Smooth muscle cell (in vitro differentiated cells): Measurements from ENCODE around the gene MEOX2. TPM values are rescaled to one million over a fixed set of nuclear protein-coding genes. Genes with fewer than 3 reads are reported as not detected.

ENCODE experiments used
- DNase-seq: peaks from one replicate; lab custom pipeline; 2025; ENCODE audit not compliant: unreplicated experiment; lab: John Stamatoyannopoulos, UW
- H2AFZ ChIP-seq: fragments of 200-600 bp; sonication (generic); 2 replicates; pipeline ENCODE4 v1.6.0; 2016; ENCODE audit warnings: antibody characterized with exemption, low read depth, mild to moderate bottlenecking
- H3F3A ChIP-seq: fragments of 200-600 bp; sonication (generic); 2 replicates; pipeline ENCODE4 v1.6.0; 2017; ENCODE audit warnings: antibody characterized with exemption, low read depth
- H3K27ac ChIP-seq: fragments of 200-600 bp; sonication (generic); 2 replicates; pipeline ENCODE4 v1.5.1; 2016; ENCODE audit warnings: low read depth, mild to moderate bottlenecking
- H3K27me3 ChIP-seq: fragments of 200-600 bp; sonication (generic); 2 replicates; pipeline ENCODE4 v1.6.1; 2016; ENCODE audit warnings: low read depth, mild to moderate bottlenecking
- H3K36me3 ChIP-seq: fragments of 200-600 bp; sonication (generic); 2 replicates; pipeline ENCODE4 v1.5.1; 2016; ENCODE audit warnings: low read depth
- H3K4me1 ChIP-seq: fragments of 200-600 bp; sonication (generic); 2 replicates; pipeline ENCODE4 v1.5.1; 2016; ENCODE audit warnings: low read depth
- H3K4me2 ChIP-seq: fragments of 200-600 bp; sonication (generic); 2 replicates; pipeline ENCODE4 v1.6.0; 2016; ENCODE audit warnings: mild to moderate bottlenecking
- H3K4me3 ChIP-seq: fragments of 200-600 bp; sonication (generic); 2 replicates; pipeline ENCODE4 v1.5.1; 2016; ENCODE audit warnings: mild to moderate bottlenecking
- H3K79me2 ChIP-seq: fragments of 200-600 bp; sonication (generic); 2 replicates; pipeline ENCODE4 v1.6.0; 2016; ENCODE audit warnings: low read depth, mild to moderate bottlenecking
- H3K9ac ChIP-seq: fragments of 200-600 bp; sonication (generic); 2 replicates; pipeline ENCODE4 v1.6.0; 2016; ENCODE audit warnings: low read depth
- H3K9me3 ChIP-seq: fragments of 200-600 bp; sonication (generic); replicated peaks from 2 replicates; pipeline ENCODE4 v1.5.1; 2016; ENCODE audit warnings: low read depth
- H4K20me1 ChIP-seq: fragments of 200-600 bp; sonication (generic); 2 replicates; pipeline ENCODE4 v1.6.0; 2016; ENCODE audit warnings: low read depth
- CTCF ChIP-seq: fragments of 200-600 bp; sonication (generic); IDR thresholded peaks from 2 replicates; pipeline ENCODE4 v1.5.1; 2017; ENCODE audit warnings: borderline replicate concordance, mild to moderate bottlenecking, antibody characterized with exemption; ENCODE audit not compliant: insufficient read depth, poor library complexity, severe bottlenecking
- WGBS: methylation state at CpG from one replicate; pipeline ENCODE4 v1.1.7; 2016; ENCODE audit warnings: low lambda C conversion rate; 5-methylcytosine and 5-hydroxymethylcytosine counted together
- polyA plus RNA-seq: library from polyadenylated mRNA; unstranded; fragments of >200 nt; fragmentation: Nextera tagmentation; extraction: Ambion mirVana; gene quantifications from 2 replicates; pipeline ENCODE4 v1.2.1, GENCODE V29; 2016
- total RNA-seq: library from RNA; depleted of rRNA; stranded (reverse); fragments of >200 nt; gene quantifications from 2 replicates; pipeline ENCODE4 v1.2.3, GENCODE V29; 2014

The MEOX2 gene
- total and polyA plus RNA-seq, 2 experiments from 2014 or later: 0.19 TPM; not detected in 1

GRCh38 chr7:15658247-15658646 lies 28.2 kb downstream of the MEOX2 start:
- no peaks in the 10 kb centered on the region for H3F3A ChIP-seq
- H3K4me1 ChIP-seq: no peaks in the 10 kb centered on the region
- no peak overlapping the region for H2AFZ ChIP-seq
- 65% methylated on average over 3 of the region's 3 CpGs for WGBS
- no peaks in the 10 kb centered on the region for H3K36me3 ChIP-seq
- H3K4me2 ChIP-seq: no peak overlapping the region
- no peak overlapping the region for H3K4me3 ChIP-seq
- no peak for DNase-seq
- H3K9ac ChIP-seq: no peak overlapping the region
- H3K9me3 ChIP-seq: no peaks in the 10 kb centered on the region
- no peak overlapping the region for H3K27ac ChIP-seq
- TF ChIP-seq CTCF: no peak
- H3K27me3 ChIP-seq: no peaks in the 10 kb centered on the region
- no peaks in the 10 kb centered on the region for H3K79me2 ChIP-seq
- H4K20me1 ChIP-seq: no peaks in the 10 kb centered on the region

DNA sequence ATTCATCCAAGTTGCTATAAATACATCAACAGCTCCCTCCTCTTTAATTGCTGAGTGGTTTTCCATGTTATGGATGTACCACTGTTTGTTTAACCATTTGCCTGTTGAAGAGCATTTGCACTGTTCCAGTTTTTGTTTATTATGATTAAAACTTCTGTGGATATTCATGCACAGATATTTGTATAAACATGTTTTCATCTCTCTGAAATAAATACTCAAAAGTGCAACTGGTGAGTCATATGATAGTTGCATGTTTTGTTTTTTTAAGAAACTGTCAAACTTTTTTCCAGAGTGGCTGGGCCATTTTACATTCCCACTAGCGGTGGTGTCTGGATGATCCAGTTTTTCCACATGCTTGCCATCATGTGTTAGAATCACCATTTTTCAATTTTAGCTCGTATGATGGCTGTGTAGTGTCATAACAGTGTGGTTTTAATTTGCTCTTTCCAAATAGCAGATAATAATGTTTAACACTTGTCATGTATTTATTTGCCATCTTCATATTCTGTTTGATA lies 33.6 kb downstream of the MEOX2 start:
- no peak for TF ChIP-seq CTCF
- no peaks in the 10 kb centered on the region for H3K36me3 ChIP-seq
- no peak overlapping the region for H3K27ac ChIP-seq
- DNase-seq: no peak
- WGBS: 35% methylated on average over 2 of the region's 2 CpGs
- H3K9me3 ChIP-seq: no peaks in the 10 kb centered on the region
- no peak overlapping the region for H3K4me3 ChIP-seq
- no peaks in the 10 kb centered on the region for H3F3A ChIP-seq
- no peak overlapping the region for H3K9ac ChIP-seq
- H3K27me3 ChIP-seq: no peaks in the 10 kb centered on the region
- H3K79me2 ChIP-seq: no peaks in the 10 kb centered on the region
- no peaks in the 10 kb centered on the region for H3K4me1 ChIP-seq
- H3K4me2 ChIP-seq: no peak overlapping the region
- H2AFZ ChIP-seq: no peak overlapping the region
- no peaks in the 10 kb centered on the region for H4K20me1 ChIP-seq

- no peaks in the 10 kb centered on the region for H3K9me3 ChIP-seq
- no peak overlapping the region for H3K27ac ChIP-seq
- H3K4me3 ChIP-seq: no peak overlapping the region
- H3F3A ChIP-seq: no peaks in the 10 kb centered on the region
- H4K20me1 ChIP-seq: no peaks in the 10 kb centered on the region
- TF ChIP-seq CTCF: no peak
- H3K36me3 ChIP-seq: no peaks in the 10 kb centered on the region
- DNase-seq: no peak
- no peaks in the 10 kb centered on the region for H3K79me2 ChIP-seq
- no peak overlapping the region for H3K9ac ChIP-seq
- 87% methylated on average over 1 of the region's 1 CpG for WGBS
- H3K4me2 ChIP-seq: no peak overlapping the region
- H3K4me1 ChIP-seq: no peaks in the 10 kb centered on the region
- H2AFZ ChIP-seq: no peak overlapping the region
- no peaks in the 10 kb centered on the region for H3K27me3 ChIP-seq
Measured at GRCh38 chr7:15651693-15652092, 34.8 kb downstream of the MEOX2 start.

DNA sequence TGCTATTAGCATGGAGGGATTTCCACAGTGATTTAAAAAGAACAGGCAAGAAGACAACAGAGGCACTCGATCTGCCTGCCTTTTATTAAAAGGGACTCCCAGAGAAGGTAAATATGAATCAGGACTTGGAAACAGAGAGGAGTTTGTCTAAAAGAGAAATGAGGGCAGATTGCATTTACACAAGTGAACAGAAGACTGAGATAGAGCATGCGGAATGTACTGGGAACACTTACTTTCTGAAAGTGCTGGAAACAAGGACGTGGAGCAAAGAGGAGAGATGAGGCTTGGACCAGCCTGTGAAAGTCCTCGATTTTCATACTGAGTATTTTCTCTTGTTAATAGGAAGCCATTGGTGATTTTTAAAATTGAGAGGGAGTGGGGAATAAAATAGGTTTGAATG lies 35.7 kb downstream of the MEOX2 start:
- Histone ChIP-seq H2AFZ (no peak overlapping the region), H4K20me1 (no peaks in the 10 kb centered on the region), H3K36me3 (no peaks in the 10 kb centered on the region), H3K9ac (no peak overlapping the region), H3K4me3 (no peak overlapping the region), H3F3A (no peaks in the 10 kb centered on the region), H3K27me3 (no peaks in the 10 kb centered on the region), H3K79me2 (no peaks in the 10 kb centered on the region), H3K27ac (no peak overlapping the region), H3K4me2 (no peak overlapping the region), H3K9me3 (no peaks in the 10 kb centered on the region), H3K4me1 (no peaks in the 10 kb centered on the region)
- WGBS: 87% methylated on average over 4 of the region's 4 CpGs
- no peak for DNase-seq
- TF ChIP-seq CTCF: no peak
